GM06990 (cell line): ENCODE measurements around the gene TM9SF1.
"Not testable (repeated sequence)": the region's sequence is repeated elsewhere in the genome, so short reads cannot be mapped to it uniquely, and the experiment has no call there.

Experiments
- DNase-seq: peaks from one replicate; pipeline ENCODE4 v3.0.0-alpha.2; 2011; ENCODE audit not compliant: insufficient read length; ENCODE audit errors: extremely low read depth
- H3K27me3 ChIP-seq: replicated peaks from 2 replicates; pipeline ENCODE4 v1.6.0; 2011; ENCODE audit warnings: low read length; ENCODE audit not compliant: control insufficient read depth, insufficient read depth
- H3K36me3 ChIP-seq: 2 replicates; pipeline ENCODE4 v1.5.1; 2011; ENCODE audit warnings: low read length; ENCODE audit not compliant: control insufficient read depth, insufficient read depth
- H3K4me3 ChIP-seq: replicated peaks from 2 replicates; pipeline ENCODE4 v1.5.1; 2011; ENCODE audit warnings: low read depth, mild to moderate bottlenecking, control low read depth, low read length
- TF ChIP-seq, protein P1 (sequence below): IDR thresholded peaks from 2 replicates; pipeline ENCODE4 v1.5.1; 2011; ENCODE audit warnings: low read length, control low read depth, mild to moderate bottlenecking, inconsistent platforms; ENCODE audit not compliant: insufficient read depth, poor library complexity, severe bottlenecking

The TM9SF1 gene

DNA sequence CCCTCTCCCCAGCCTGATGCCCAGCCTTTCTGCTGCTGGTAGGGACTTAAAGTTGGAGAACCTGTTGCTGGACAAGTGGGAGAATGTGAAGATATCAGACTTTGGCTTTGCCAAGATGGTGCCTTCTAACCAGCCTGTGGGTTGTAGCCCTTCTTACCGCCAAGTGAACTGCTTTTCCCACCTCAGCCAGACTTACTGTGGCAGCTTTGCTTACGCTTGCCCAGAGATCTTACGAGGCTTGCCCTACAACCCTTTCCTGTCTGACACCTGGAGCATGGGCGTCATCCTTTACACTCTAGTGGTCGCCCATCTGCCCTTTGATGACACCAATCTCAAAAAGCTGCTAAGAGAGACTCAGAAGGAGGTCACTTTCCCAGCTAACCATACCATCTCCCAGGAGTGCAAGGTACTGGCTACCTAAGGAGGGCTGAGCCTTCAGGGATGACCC, 11.9 kb upstream of the TM9SF1 start:
- TF ChIP-seq, protein P1, sequence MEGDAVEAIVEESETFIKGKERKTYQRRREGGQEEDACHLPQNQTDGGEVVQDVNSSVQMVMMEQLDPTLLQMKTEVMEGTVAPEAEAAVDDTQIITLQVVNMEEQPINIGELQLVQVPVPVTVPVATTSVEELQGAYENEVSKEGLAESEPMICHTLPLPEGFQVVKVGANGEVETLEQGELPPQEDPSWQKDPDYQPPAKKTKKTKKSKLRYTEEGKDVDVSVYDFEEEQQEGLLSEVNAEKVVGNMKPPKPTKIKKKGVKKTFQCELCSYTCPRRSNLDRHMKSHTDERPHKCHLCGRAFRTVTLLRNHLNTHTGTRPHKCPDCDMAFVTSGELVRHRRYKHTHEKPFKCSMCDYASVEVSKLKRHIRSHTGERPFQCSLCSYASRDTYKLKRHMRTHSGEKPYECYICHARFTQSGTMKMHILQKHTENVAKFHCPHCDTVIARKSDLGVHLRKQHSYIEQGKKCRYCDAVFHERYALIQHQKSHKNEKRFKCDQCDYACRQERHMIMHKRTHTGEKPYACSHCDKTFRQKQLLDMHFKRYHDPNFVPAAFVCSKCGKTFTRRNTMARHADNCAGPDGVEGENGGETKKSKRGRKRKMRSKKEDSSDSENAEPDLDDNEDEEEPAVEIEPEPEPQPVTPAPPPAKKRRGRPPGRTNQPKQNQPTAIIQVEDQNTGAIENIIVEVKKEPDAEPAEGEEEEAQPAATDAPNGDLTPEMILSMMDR = no peak
- Histone ChIP-seq H3K36me3 (peaks cover 38% of the 10 kb centered on the region), H3K27me3 (no peaks in the 10 kb centered on the region), H3K4me3 (no peak overlapping the region)
- DNase-seq = no peak

DNA sequence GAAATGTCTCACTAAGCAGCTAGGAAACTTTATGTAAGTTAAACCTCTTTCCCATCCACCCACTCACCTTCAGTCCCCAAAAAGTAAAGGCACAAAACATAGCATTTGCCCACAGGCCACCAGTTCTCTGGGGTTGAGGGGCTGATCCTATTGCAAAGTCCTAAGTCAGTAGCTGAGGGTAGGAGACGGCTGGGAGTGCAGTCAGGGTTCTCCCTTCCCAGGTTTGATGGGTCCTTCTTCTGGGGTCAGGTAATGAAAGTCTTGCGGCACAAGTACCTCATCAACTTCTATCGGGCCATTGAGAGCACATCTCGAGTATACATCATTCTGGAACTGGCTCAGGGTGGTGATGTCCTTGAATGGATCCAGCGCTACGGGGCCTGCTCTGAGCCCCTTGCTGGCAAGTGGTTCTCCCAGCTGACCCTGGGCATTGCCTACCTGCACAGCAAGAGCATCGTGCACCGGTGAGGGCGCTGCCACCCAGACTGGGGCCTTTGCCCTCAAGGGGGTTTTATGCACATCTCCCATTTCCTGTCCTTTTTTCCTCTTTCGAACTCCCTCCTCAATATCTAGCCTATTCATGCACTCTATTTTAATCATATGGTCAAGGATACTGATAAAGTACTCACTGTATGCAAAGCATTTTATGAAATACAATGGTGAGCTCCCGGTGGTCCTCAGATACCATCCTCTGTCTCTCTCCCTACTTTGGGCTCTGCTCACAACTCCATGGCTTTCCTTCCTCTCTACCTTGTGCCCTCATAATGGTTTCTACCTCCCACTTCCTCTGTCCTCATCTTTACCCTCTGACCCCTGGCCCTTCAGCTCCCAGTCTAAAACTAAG, 11.2 kb upstream of the TM9SF1 start:
- Histone ChIP-seq H3K4me3 (no peak overlapping the region), H3K27me3 (no peaks in the 10 kb centered on the region), H3K36me3 (peaks cover 40% of the 10 kb centered on the region)
- TF ChIP-seq, protein P1 = no peak
- DNase-seq = no peak

DNA sequence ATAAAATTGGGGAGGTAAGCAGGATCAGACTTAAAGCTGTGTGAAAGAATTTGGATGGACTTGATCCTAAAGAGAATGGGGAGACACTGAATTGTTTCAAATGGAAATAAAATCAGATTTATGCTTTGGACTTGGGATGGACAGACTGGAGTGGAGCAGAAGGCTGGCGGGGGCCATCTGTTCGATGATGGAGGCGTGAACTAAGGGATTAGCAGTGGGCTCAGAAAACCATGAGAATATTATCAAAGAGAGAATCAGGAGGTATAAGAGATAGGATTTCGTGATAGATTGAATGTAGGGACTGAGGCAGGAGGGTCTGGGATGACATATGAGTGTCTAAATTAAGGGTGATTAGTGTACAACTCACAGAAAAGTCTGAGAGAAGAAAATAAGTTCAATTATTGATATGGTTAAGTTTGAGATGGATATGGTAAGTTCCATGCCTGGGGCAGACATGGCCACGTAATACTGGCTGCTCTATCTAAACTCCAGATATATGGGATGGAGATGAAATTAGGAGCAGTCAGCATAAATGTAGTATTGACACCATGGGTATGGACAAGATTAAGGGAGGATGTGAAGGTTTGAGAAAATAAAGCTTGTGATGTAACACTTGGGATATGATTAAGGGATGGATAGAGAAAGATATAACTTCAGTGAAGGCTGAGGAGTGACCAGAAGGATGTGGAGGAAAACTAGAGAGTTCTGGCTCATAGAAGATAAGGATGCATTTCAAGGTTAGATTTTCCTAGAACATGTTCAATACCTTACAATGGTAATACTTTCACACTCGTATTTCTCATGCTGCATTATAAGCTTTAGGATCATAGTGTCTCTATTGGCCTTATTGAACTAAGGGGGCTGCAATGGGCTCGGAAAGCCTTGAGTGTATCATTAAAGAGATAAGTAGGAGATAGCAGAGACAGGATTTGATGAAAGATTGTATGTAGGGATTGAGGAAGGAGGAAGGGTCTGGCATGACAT, 9.2 kb upstream of the TM9SF1 start:
- H3K36me3 ChIP-seq = peaks cover 29% of the 10 kb centered on the region
- no peak for DNase-seq
- TF ChIP-seq, protein P1 = no peak
- no peak overlapping the region for H3K4me3 ChIP-seq
- H3K27me3 ChIP-seq = no peaks in the 10 kb centered on the region

DNA sequence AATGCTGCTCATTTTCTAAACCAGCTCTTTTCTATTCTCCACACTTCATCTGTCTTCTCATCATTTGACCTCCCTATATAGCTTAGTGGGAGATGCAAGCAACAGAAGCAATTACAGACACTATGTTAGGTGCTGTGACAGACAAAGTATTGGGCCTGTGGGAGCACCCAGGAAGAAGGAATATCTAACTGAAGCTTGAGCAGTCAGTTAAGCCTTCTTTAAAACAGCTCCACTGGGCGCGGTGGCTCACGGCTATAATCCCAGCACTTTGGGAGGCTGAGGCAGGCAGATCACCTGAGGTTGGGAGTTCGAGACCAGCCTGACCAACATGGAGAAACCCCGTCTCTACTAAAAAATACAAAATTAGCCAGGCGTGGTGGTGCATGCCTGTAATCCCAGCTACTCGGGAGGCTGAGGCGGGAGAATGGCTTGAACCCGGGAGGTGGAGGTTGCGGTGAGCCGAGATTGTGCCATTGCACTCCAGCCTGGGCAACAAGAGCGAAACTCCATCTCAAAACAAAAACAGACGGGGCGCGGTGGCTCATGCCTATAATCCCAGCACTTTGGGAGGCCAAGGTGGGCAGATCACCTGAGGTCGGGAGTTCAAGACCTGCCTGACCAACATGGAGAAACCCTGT, 8.1 kb upstream of the TM9SF1 start:
- not testable (repeated sequence) for H3K27me3 ChIP-seq, H3K4me3 ChIP-seq, DNase-seq
- H3K36me3 ChIP-seq = peaks cover 28% of the 10 kb centered on the region

DNA sequence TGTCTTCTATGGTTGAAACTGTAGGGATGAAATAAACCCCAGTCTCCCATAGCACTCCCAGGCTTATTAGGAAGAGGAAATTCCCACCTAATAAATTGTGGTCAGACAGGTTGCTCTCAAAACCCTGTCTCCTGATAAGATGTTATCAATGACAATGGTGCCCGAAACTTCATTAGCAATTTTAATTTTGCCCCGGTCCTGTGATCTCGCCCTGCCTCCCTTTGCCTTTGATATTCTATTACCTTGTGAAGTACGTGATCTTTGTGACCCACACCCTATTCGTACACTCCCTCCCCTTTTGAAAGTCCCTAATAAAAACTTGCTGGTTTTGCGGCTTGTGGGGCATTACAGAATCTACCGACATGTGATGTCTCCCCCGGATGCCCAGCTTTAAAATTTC, 7.3 kb upstream of the TM9SF1 start:
- not testable (repeated sequence) for H3K4me3 ChIP-seq, H3K27me3 ChIP-seq, DNase-seq
- peaks cover 24% of the 10 kb centered on the region for H3K36me3 ChIP-seq

DNA sequence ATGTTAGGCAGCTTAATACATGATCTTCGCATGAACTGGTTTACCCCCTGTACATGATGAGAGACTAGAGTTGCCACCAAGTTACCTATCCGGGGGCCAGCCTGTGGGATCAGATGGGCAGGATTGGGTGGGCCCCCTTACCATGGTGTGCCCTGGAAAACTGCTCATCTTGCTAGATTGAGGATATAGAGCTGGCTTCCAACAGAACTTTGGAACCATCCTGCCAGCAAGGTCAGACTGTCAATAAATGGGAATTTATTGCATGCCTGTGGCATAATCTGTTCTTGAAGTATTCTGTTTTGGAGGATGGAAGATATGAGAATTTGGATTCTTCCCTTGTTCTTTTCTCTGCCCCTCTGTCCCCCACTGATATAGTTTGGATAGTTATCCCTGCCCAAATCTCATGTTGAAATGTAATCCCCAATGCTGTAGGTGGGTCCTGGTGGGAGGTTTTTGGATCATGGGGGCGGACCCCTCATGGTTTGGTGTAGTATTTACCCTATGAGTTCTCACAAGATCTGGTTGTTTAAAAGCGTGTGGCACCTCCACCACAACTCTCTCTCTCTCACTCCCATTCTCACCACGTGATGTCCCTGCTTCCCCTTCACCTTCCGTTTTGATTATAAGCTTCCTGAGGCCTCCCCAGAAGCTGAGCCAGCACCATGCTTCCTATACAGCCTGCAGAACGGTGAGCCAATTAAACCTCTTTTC, 3.7 kb upstream of the TM9SF1 start:
- TF ChIP-seq, protein P1 = no peak
- Histone ChIP-seq H3K4me3 (no peak overlapping the region), H3K27me3 (no peaks in the 10 kb centered on the region), H3K36me3 (peaks cover 10% of the 10 kb centered on the region)
- DNase-seq = no peak
